Naive thymus-derived CD4-positive, alpha-beta T cell (primary cell): ENCODE measurements around the gene S100P. TPM values are rescaled to one million over a fixed set of nuclear protein-coding genes. Genes with fewer than 3 reads are reported as not detected.

ENCODE experiments used
- ATAC-seq: fragments of 150-1000 bp; cut with Tn5 transposase; 2 replicates; pipeline ENCODE4 v1.10.0; 2021; ENCODE audit warnings: mild to moderate bottlenecking, moderate library complexity
- CTCF ChIA-PET: fragments of 350-600 bp; sonication (Branson Sonifier 250); formaldehyde crosslinking; loops from one replicate; lab custom pipeline; 2021; ENCODE audit warnings: antibody characterized with exemption; lab: Charles Lee
- POLR2A ChIA-PET: fragments of 350-600 bp; sonication (Branson Sonifier 250); formaldehyde crosslinking; loops from one replicate; lab custom pipeline; 2021; ENCODE audit warnings: antibody characterized with exemption, inconsistent platforms; lab: Charles Lee
- DNase-seq, 9 donors: peaks; one replicate each; pipeline versions ENCODE4 v3.0.0 to v3.0.0-alpha.2; 2020 to 2022; ENCODE audit warnings: mixed read lengths in 1 of 9
- H3K27ac ChIP-seq: one replicate; pipeline ENCODE4 v1.7.0; 2013; ENCODE audit warnings: mild to moderate bottlenecking, low read depth, low read length, moderate library complexity
- H3K27me3 ChIP-seq, 2 donors: one replicate each; pipeline ENCODE4 v1.7.0; 2013; ENCODE audit warnings: low read length in 2 of 2, mild to moderate bottlenecking in 2 of 2, moderate library complexity in 2 of 2; ENCODE audit not compliant: control insufficient read depth in 2 of 2, insufficient read depth in 2 of 2
- H3K36me3 ChIP-seq, 3 experiments: 1 replicate in 2 of 3; 2 replicates in 1 of 3; pipeline ENCODE4 v1.7.0; 2013; ENCODE audit warnings: low read length in 3 of 3, mild to moderate bottlenecking in 3 of 3, moderate library complexity in 1 of 3; ENCODE audit not compliant: insufficient read depth in 3 of 3, control insufficient read depth in 2 of 3
- H3K4me1 ChIP-seq, 2 donors: one replicate each; pipeline ENCODE4 v1.7.0; 2013; ENCODE audit warnings: low read length in 2 of 2, mild to moderate bottlenecking in 2 of 2, moderate library complexity in 1 of 2; ENCODE audit not compliant: control insufficient read depth in 2 of 2, insufficient read depth in 2 of 2
- H3K4me3 ChIP-seq: 2 replicates; pipeline ENCODE4 v1.7.0; 2013; ENCODE audit warnings: mild to moderate bottlenecking, low read length
- H3K9me3 ChIP-seq, 3 experiments: 1 replicate in 2 of 3; 2 replicates in 1 of 3; pipeline ENCODE4 v1.7.0; 2013; ENCODE audit warnings: low read length in 3 of 3; ENCODE audit not compliant: control insufficient read depth in 2 of 3
- H3K27ac Mint-ChIP-seq, 9 donors: one replicate each; pipeline ENCODE4 v1.8.0; 2020 to 2022; ENCODE audit warnings: mixed read lengths in 9 of 9, mild to moderate bottlenecking in 8 of 9, moderate library complexity in 5 of 9, inconsistent platforms in 2 of 9
- H3K27me3 Mint-ChIP-seq, 5 donors: one replicate each; pipeline ENCODE4 v1.8.0; 2021 to 2022; ENCODE audit warnings: mixed read lengths in 5 of 5, mild to moderate bottlenecking in 1 of 5
- H3K36me3 Mint-ChIP-seq, 5 donors: one replicate each; pipeline ENCODE4 v1.8.0; 2020 to 2022; ENCODE audit warnings: mixed read lengths in 5 of 5, mild to moderate bottlenecking in 3 of 5, inconsistent platforms in 1 of 5
- H3K4me1 Mint-ChIP-seq, 7 donors: one replicate each; pipeline ENCODE4 v1.8.0; 2020 to 2022; ENCODE audit warnings: mixed read lengths in 7 of 7, mild to moderate bottlenecking in 3 of 7, inconsistent platforms in 1 of 7
- H3K4me3 Mint-ChIP-seq, 10 donors: one replicate each; pipeline ENCODE4 v1.8.0; 2020 to 2022; ENCODE audit warnings: mild to moderate bottlenecking in 10 of 10, mixed read lengths in 10 of 10, moderate library complexity in 6 of 10, inconsistent platforms in 2 of 10
- H3K9me3 Mint-ChIP-seq, 11 donors: one replicate each; pipeline ENCODE4 v1.8.0; 2020 to 2022; ENCODE audit warnings: mixed read lengths in 11 of 11, mild to moderate bottlenecking in 4 of 11, inconsistent platforms in 1 of 11, moderate library complexity in 1 of 11
- intact Hi-C, 2 donors: fragments of 100-400 bp; cut with micrococcal nuclease; formaldehyde crosslinking; loops; one replicate each; pipeline ENCODE4 v1.15.1; 2023
- polyA plus RNA-seq, 2 donors: library from polyadenylated mRNA; unstranded; fragments of 300-500 nt; fragmentation: Illumina TruSeq; gene quantifications; one replicate each; pipeline ENCODE4 v1.2.3, GENCODE V29; 2021
- total RNA-seq, 6 experiments: library from RNA in 5 of 6; stranded (reverse) in 5 of 6; gene quantifications; 1 replicate in 5 of 6; 2 replicates in 1 of 6; pipeline ENCODE4 v1.2.3 and lab custom pipeline; 2021 to 2026

The S100P gene
- total and polyA plus RNA-seq, 7 experiments from 2014 or later = 0.65 to 15.7 (median 8.0) TPM; not detected in 3

DNA sequence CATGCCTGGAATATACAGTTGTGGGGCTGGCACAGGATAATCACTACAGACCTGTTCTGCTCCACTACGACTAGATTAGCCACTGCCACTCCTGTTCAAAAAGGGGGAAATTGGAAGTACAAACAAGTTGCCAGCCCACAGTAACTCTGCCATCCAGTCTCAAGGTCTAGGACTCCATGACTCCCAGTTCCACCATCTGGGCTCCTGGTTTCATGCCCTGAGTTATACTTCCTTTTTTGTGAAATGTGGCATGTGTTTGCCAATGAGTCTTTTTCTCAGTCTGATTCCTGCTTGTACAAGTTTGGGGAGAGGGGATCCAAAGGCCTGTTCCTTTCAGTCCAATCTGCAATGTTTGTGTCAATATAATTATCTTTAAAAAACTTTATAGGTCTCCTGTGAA, 21.3 kb downstream of the S100P start:
- no peaks in the 10 kb centered on the region for H3K9me3 ChIP-seq
- Mint-ChIP-seq H3K27ac (peak overlapping the region in 5 of 9 donors; percentile 48 to 100 (median 97)), H3K4me3 (peak overlapping the region in 4 of 10 donors; percentile 33 to 56 (median 40)), H3K27me3 (peaks cover 0 to 12% (median 0%) of the 10 kb centered on the region in 5 donors), H3K36me3 (peaks cover 0 to 13% (median 4%) of the 10 kb centered on the region in 5 donors), H3K9me3 (peaks cover 0 to 5% (median 0%) of the 10 kb centered on the region in 11 donors), H3K4me1 (peaks cover 24 to 55% (median 43%) of the 10 kb centered on the region in 7 donors)
- no peaks in the 10 kb centered on the region for H3K27me3 ChIP-seq
- no peaks in the 10 kb centered on the region for H3K36me3 ChIP-seq
- no peak for ATAC-seq
- CTCF ChIA-PET = interaction anchor here (0.6 to 8.4 kb wide), 7 partner anchors 13 to 195 kb away, joined by 3 to 156 read pairs (median 5); partner anchors contain the start of gene TBC1D14
- DNase-seq = no peak
- intact Hi-C loops = loop anchor here in 1 of 2 donors (5.0 kb wide), 1 partner anchor 257 kb away; no protein-coding TSS in a partner anchor
- POLR2A ChIA-PET = interaction anchor here (0.6 to 23.6 kb wide), 11 partner anchors 19 to 353 kb away, joined by 3 to 696 read pairs (median 4); partner anchors contain the start of genes GRPEL1, KIAA0232, MRFAP1 and S100P
- peak overlapping the region; percentile 90 for H3K27ac ChIP-seq
- H3K4me1 ChIP-seq = peaks cover 22 to 27% of the 10 kb centered on the region in 2 donors
- no peak overlapping the region for H3K4me3 ChIP-seq

DNA sequence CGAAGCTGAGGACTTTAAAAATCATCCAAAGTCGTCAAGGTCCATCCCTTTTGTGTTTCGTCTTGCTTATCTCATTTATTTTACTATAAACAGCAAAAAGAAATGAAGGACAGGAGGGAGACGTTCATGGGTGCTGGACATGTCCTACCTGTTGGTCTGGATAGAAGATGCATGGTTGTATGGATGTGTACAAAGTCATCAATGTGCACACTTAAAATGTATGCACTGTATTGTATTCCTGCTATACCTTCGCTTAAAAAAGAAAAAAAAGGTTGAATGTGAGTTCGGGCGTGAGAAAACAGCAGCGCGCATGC, 22.0 kb downstream of the S100P start:
- H3K36me3 Mint-ChIP-seq = peaks cover 0 to 12% (median 4%) of the 10 kb centered on the region in 5 donors
- intact Hi-C loops = loop anchor here (1.0 to 5.0 kb wide), 14 partner anchors 7 to 353 kb away; partner anchors contain the start of genes GRPEL1 (in 2 of the 2), MRFAP1 (in 2 of the 2), TBC1D14 (in 2 of the 2) and KIAA0232 (in 1 of the 2)
- POLR2A ChIA-PET = interaction anchor here (0.7 to 23.6 kb wide), 19 partner anchors 8 to 353 kb away, joined by 3 to 696 read pairs (median 5); partner anchors contain the start of genes GRPEL1, KIAA0232, MRFAP1 and S100P
- Histone ChIP-seq H3K4me3 (peak overlapping the region; percentile 86), H3K27me3 (no peaks in the 10 kb centered on the region), H3K4me1 (peaks cover 20 to 21% of the 10 kb centered on the region in 2 donors), H3K9me3 (no peaks in the 10 kb centered on the region), H3K36me3 (no peaks in the 10 kb centered on the region), H3K27ac (peak overlapping the region; percentile 90)
- CTCF ChIA-PET = interaction anchor here (1.0 to 8.4 kb wide), 7 partner anchors 14 to 184 kb away, joined by 3 to 156 read pairs (median 5); partner anchors contain the start of gene MRFAP1
- DNase-seq (no peak), ATAC-seq (no peak)
- H3K4me1 Mint-ChIP-seq = peaks cover 28 to 54% (median 42%) of the 10 kb centered on the region in 7 donors
- H3K27me3 Mint-ChIP-seq = peaks cover 0 to 12% (median 0%) of the 10 kb centered on the region in 5 donors
- H3K9me3 Mint-ChIP-seq = peaks cover 0 to 5% (median 0%) of the 10 kb centered on the region in 11 donors
- peak overlapping the region; percentile 89 to 99 (median 95) for H3K4me3 Mint-ChIP-seq
- H3K27ac Mint-ChIP-seq = peak overlapping the region; percentile 94 to 100 (median 97)

DNA sequence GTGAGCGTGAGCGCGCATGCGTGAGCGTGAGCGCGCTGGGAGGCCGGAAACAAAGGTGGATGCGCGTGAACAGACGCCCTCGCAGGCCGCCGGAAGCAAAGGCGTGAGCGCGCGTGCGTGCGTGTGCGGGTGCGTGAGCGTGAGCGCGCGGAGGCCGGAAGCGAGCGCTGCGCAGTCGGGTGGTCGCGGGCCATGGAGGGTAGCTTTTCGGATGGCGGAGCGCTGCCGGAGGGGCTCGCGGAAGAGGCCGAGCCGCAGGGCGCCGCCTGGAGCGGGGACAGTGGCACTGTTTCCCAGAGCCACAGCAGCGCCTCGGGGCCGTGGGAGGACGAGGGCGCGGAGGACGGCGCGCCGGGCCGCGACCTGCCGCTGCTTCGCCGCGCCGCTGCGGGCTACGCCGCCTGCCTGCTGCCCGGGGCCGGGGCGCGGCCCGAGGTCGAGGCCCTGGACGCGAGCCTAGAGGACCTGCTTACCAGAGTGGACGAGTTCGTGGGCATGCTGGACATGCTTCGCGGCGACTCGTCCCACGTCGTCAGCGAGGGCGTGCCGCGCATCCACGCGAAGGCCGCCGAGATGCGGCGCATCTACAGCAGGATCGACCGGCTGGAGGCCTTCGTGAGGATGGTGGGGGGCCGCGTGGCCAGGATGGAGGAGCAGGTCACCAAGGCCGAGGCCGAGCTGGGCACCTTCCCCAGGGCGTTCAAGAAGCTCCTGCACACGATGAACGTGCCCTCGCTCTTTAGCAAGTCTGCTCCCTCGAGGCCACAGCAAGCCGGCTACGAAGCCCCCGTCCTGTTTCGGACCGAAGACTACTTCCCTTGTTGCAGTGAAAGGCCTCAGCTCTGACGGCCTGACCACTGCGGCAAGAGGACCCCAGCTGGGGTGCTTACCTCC, 22.6 kb downstream of the S100P start, which contains the start of gene BLOC1S4:
Gene BLOC1S4, plus strand, starts transcription at position 157 of the 894 bp plus-strand sequence. Its CDS starts 36 bp downstream, at position 193.
- H3K9me3 Mint-ChIP-seq = peaks cover 0 to 5% (median 0%) of the 10 kb centered on the region in 11 donors
- H3K9me3 ChIP-seq = no peaks in the 10 kb centered on the region
- peak; percentile 92 for ATAC-seq
- peaks cover 0 to 11% (median 4%) of the 10 kb centered on the region in 5 donors for H3K36me3 Mint-ChIP-seq
- H3K27ac Mint-ChIP-seq = peak within 1 kb of the TSS; percentile 94 to 100 (median 97)
- peaks cover 19 to 20% of the 10 kb centered on the region in 2 donors for H3K4me1 ChIP-seq
- peak within 1 kb of the TSS; percentile 89 to 99 (median 95) for H3K4me3 Mint-ChIP-seq
- DNase-seq = peak; percentile 86 to 95 (median 91)
- H3K4me1 Mint-ChIP-seq = peaks cover 22 to 52% (median 36%) of the 10 kb centered on the region in 7 donors
- peak within 1 kb of the TSS; percentile 90 for H3K27ac ChIP-seq
- H3K27me3 ChIP-seq = no peaks in the 10 kb centered on the region
- ChIA-PET CTCF (interaction anchor here (1.0 to 8.4 kb wide), 10 partner anchors 17 to 354 kb away, joined by 3 to 156 read pairs (median 4); partner anchors contain the start of genes GRPEL1 and MRFAP1), POLR2A (interaction anchor here (0.7 to 23.6 kb wide), 27 partner anchors 8 to 352 kb away, joined by 3 to 696 read pairs (median 5); partner anchors contain the start of genes GRPEL1, KIAA0232, MRFAP1 and S100P)
- H3K27me3 Mint-ChIP-seq = peaks cover 0 to 8% (median 0%) of the 10 kb centered on the region in 5 donors
- H3K4me3 ChIP-seq = peak within 1 kb of the TSS; percentile 86
- intact Hi-C loops = loop anchor here (1.0 to 5.0 kb wide), 14 partner anchors 8 to 352 kb away; partner anchors contain the start of genes GRPEL1 (in 2 of the 2), MRFAP1 (in 2 of the 2), TBC1D14 (in 2 of the 2) and KIAA0232 (in 1 of the 2)
- H3K36me3 ChIP-seq = no peaks in the 10 kb centered on the region

DNA sequence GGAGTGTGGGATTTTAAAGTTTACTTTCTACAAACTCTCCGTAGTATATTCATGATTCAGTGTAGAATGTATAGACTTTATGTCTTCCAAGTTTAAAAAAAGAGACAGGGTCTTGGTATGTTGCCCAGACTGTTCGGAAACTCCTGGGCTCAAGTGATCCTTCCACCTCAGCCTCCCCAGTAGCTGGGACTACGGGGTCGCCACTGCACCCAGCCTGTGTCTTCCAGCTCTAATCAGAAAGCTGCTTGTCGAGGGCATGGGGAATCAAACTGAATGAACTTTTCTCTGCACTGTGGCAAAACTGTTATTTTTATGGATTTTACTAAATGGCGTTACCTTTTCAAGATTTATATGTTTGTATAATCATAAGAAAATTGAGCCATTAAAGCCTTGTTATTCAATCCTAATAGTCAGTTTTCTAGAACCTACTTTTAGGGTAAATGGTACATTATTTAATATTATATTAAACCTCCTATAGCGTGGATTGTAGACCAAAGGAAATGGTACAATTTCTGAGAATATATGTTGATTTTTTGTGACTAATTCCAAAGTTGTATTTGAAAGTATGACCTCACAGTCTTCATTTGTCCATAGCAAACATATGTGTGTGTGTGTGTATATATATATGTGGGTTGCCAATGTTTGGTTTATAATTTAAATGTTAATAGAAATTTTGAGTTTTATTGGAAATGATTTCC, 23.4 kb downstream of the S100P start:
- Histone ChIP-seq H3K36me3 (no peaks in the 10 kb centered on the region), H3K4me1 (peaks cover 19 to 20% of the 10 kb centered on the region in 2 donors), H3K27me3 (no peaks in the 10 kb centered on the region), H3K27ac (peak overlapping the region; percentile 90), H3K9me3 (no peaks in the 10 kb centered on the region), H3K4me3 (peak overlapping the region; percentile 86)
- peak overlapping the region; percentile 86 to 99 (median 94) for H3K4me3 Mint-ChIP-seq
- no peak for ATAC-seq
- CTCF ChIA-PET = interaction anchor here (0.5 to 8.4 kb wide), 15 partner anchors 9 to 356 kb away, joined by 3 to 156 read pairs (median 4); partner anchors contain the start of gene GRPEL1
- H3K27ac Mint-ChIP-seq = peak overlapping the region; percentile 83 to 100 (median 97)
- intact Hi-C loops = loop anchor here (1.0 to 5.0 kb wide), 15 partner anchors 8 to 351 kb away; partner anchors contain the start of genes GRPEL1 (in 2 of the 2), MRFAP1 (in 2 of the 2), TBC1D14 (in 2 of the 2) and KIAA0232 (in 1 of the 2)
- POLR2A ChIA-PET = interaction anchor here (0.7 to 23.6 kb wide), 24 partner anchors 9 to 351 kb away, joined by 3 to 696 read pairs (median 6); partner anchors contain the start of genes GRPEL1, KIAA0232, MRFAP1 and S100P
- H3K27me3 Mint-ChIP-seq = peaks cover 0 to 5% (median 0%) of the 10 kb centered on the region in 5 donors
- no peak for DNase-seq
- H3K9me3 Mint-ChIP-seq = peaks cover 0 to 5% (median 0%) of the 10 kb centered on the region in 11 donors
- peaks cover 22 to 51% (median 34%) of the 10 kb centered on the region in 7 donors for H3K4me1 Mint-ChIP-seq
- H3K36me3 Mint-ChIP-seq = peaks cover 0 to 11% (median 4%) of the 10 kb centered on the region in 5 donors

DNA sequence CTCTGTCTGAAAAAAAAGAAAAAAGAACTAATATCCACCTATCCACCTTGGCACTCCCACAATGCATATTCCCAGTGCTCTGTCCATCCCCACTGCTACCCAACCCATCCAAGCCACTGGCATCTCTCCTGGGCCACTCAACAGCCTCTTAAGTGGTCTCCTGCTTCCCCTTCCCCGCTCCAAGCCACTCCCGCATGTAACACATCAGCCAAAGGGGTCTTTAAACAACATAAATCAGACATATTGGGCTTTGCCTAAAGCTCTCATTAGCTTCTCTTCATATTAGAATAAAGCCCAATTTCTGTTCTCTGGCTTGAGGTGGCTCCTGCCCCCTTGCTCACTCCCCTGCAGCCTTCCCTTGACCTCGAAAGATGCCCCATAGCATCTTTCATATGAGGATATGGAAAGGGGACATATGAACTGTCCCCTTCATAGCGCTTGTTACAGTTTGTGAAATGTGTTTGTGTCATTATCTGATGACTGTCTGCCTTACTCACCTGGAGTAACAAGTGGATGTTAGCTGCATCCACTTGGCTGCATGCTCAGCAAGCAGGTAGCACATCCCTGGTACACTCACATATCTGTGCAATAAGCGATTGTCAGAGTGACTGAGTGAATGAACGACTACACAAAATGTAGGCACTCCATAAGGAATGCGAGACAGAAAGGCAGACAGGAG, 25.4 kb downstream of the S100P start:
- Histone ChIP-seq H3K4me1 (peaks cover 19 to 20% of the 10 kb centered on the region in 2 donors), H3K4me3 (no peak overlapping the region), H3K36me3 (no peaks in the 10 kb centered on the region), H3K9me3 (no peaks in the 10 kb centered on the region), H3K27me3 (no peaks in the 10 kb centered on the region), H3K27ac (peak overlapping the region; percentile 26)
- ChIA-PET CTCF (interaction anchor here (0.7 to 8.4 kb wide), 10 partner anchors 9 to 351 kb away, joined by 3 to 156 read pairs (median 6); partner anchors contain the start of genes GRPEL1 and MRFAP1L1), POLR2A (interaction anchor here (0.6 to 23.6 kb wide), 8 partner anchors 9 to 350 kb away, joined by 3 to 696 read pairs (median 24); partner anchors contain the start of genes KIAA0232, MRFAP1, MRFAP1L1 and S100P)
- Mint-ChIP-seq H3K4me1 (peaks cover 22 to 51% (median 34%) of the 10 kb centered on the region in 7 donors), H3K36me3 (peaks cover 0 to 7% (median 4%) of the 10 kb centered on the region in 5 donors), H3K9me3 (peaks cover 0 to 5% (median 0%) of the 10 kb centered on the region in 11 donors), H3K27me3 (peaks cover 0 to 4% (median 0%) of the 10 kb centered on the region in 5 donors), H3K27ac (peak overlapping the region in 8 of 9 donors; percentile 0 to 89 (median 27)), H3K4me3 (peak overlapping the region; percentile 4 to 67 (median 37))
- intact Hi-C loops = loop anchor here in 1 of 2 donors (5.0 kb wide), 1 partner anchor 253 kb away; no protein-coding TSS in a partner anchor
- no peak for ATAC-seq
- DNase-seq = no peak
